H9 (cell line): ENCODE results near the gene SLC12A8. TPM values are rescaled to one million over a fixed set of nuclear protein-coding genes. Genes with fewer than 3 reads are reported as not detected.

ENCODE experiments used
- DNase-seq: peaks from one replicate; pipeline ENCODE4 v3.0.0-alpha.2; 2017
- H2AFZ ChIP-seq: one replicate; pipeline ENCODE4 v1.6.1; 2013; ENCODE audit warnings: mild to moderate bottlenecking, low read length, control low read depth, moderate library complexity
- H2AK5ac ChIP-seq: 2 replicates; pipeline ENCODE4 v1.6.1; 2013; ENCODE audit warnings: low read length, control low read depth, mixed read lengths; ENCODE audit not compliant: insufficient read length
- H2BK120ac ChIP-seq: one replicate; pipeline ENCODE4 v1.6.1; 2013; ENCODE audit warnings: low read depth, mild to moderate bottlenecking, low read length, control low read depth, inconsistent platforms; ENCODE audit not compliant: poor library complexity, severe bottlenecking
- H2BK12ac ChIP-seq: 2 replicates; pipeline ENCODE4 v1.6.1; 2013; ENCODE audit warnings: low read length, control low read depth, mixed read lengths, low read depth; ENCODE audit not compliant: insufficient read length
- H2BK15ac ChIP-seq: 2 replicates; pipeline ENCODE4 v1.6.1; 2013; ENCODE audit warnings: low read depth, low read length, control low read depth
- H2BK20ac ChIP-seq: one replicate; pipeline ENCODE4 v1.6.1; 2013; ENCODE audit warnings: low read depth, mild to moderate bottlenecking, low read length, control low read depth, inconsistent platforms; ENCODE audit not compliant: poor library complexity, severe bottlenecking
- H2BK5ac ChIP-seq: 2 replicates; pipeline ENCODE4 v1.6.1; 2013; ENCODE audit warnings: low read length, control low read depth, mixed read lengths; ENCODE audit not compliant: insufficient read length
- H3K14ac ChIP-seq: 2 replicates; pipeline ENCODE4 v1.6.1; 2013; ENCODE audit warnings: low read length, control low read depth; ENCODE audit not compliant: insufficient read depth
- H3K18ac ChIP-seq: 2 replicates; pipeline ENCODE4 v1.6.1; 2013; ENCODE audit warnings: low read depth, mild to moderate bottlenecking, mixed read lengths, low read length, control low read depth; ENCODE audit not compliant: insufficient read length
- H3K23ac ChIP-seq: 2 replicates; pipeline ENCODE4 v1.6.1; 2013; ENCODE audit warnings: low read length, control low read depth, mixed read lengths, low read depth; ENCODE audit not compliant: insufficient read length
- H3K23me2 ChIP-seq: 2 replicates; pipeline ENCODE4 v1.6.1; 2013; ENCODE audit warnings: low read depth, mild to moderate bottlenecking, mixed read lengths, low read length, control low read depth; ENCODE audit not compliant: insufficient read length, poor library complexity, severe bottlenecking
- H3K27ac ChIP-seq: 2 replicates; pipeline ENCODE4 v1.5.1; 2013; ENCODE audit warnings: low read length, control low read depth, mixed read lengths, low read depth; ENCODE audit not compliant: insufficient read length
- H3K27me3 ChIP-seq: 2 replicates; pipeline ENCODE4 v1.6.1; 2013; ENCODE audit warnings: low read length, control low read depth, inconsistent platforms; ENCODE audit not compliant: insufficient read depth
- H3K4ac ChIP-seq: 2 replicates; pipeline ENCODE4 v1.6.1; 2013; ENCODE audit warnings: low read depth, mild to moderate bottlenecking, control low read depth, inconsistent platforms, low read length, moderate library complexity
- H3K4me1 ChIP-seq: 2 replicates; pipeline ENCODE4 v1.6.1; 2013; ENCODE audit warnings: low read length, control low read depth, inconsistent platforms; ENCODE audit not compliant: insufficient read depth
- H3K4me2 ChIP-seq: 2 replicates; pipeline ENCODE4 v1.6.1; 2013; ENCODE audit warnings: low read length, control low read depth, mixed read lengths; ENCODE audit not compliant: insufficient read length, insufficient read depth
- H3K56ac ChIP-seq: 2 replicates; pipeline ENCODE4 v1.6.1; 2013; ENCODE audit warnings: low read depth, mild to moderate bottlenecking, mixed read lengths, low read length, control low read depth; ENCODE audit not compliant: insufficient read length
- H3K79me1 ChIP-seq: 2 replicates; pipeline ENCODE4 v1.6.1; 2013; ENCODE audit warnings: low read depth, mild to moderate bottlenecking, moderate library complexity, low read length, control low read depth, inconsistent platforms; ENCODE audit not compliant: insufficient read depth, poor library complexity, severe bottlenecking
- H3K79me2 ChIP-seq: 2 replicates; pipeline ENCODE4 v1.6.1; 2013; ENCODE audit warnings: low read length, control low read depth, inconsistent platforms; ENCODE audit not compliant: insufficient read depth
- H3K9ac ChIP-seq: 2 replicates; pipeline ENCODE4 v1.6.1; 2013; ENCODE audit warnings: low read length, control low read depth, mixed read lengths; ENCODE audit not compliant: insufficient read length; ENCODE audit errors: extremely low read depth
- H3K9me3 ChIP-seq: one replicate; pipeline ENCODE4 v1.6.1; 2013; ENCODE audit warnings: low read depth, low read length, inconsistent platforms; ENCODE audit not compliant: control insufficient read depth
- H3T11ph ChIP-seq: one replicate; pipeline ENCODE4 v1.6.1; 2013; ENCODE audit warnings: mild to moderate bottlenecking, low read length, control low read depth, inconsistent platforms
- H4K20me1 ChIP-seq: one replicate; pipeline ENCODE4 v1.6.1; 2013; ENCODE audit not compliant: control insufficient read depth, insufficient read length, insufficient read depth
- H4K5ac ChIP-seq: 2 replicates; pipeline ENCODE4 v1.6.1; 2013; ENCODE audit warnings: low read depth, mild to moderate bottlenecking, mixed read lengths, low read length, control low read depth; ENCODE audit not compliant: insufficient read length
- H4K8ac ChIP-seq: replicated peaks from 2 replicates; pipeline ENCODE4 v1.6.1; 2013; ENCODE audit warnings: low read length, control low read depth, mixed read lengths, low read depth; ENCODE audit not compliant: insufficient read length
- H4K91ac ChIP-seq: 2 replicates; pipeline ENCODE4 v1.6.1; 2013; ENCODE audit warnings: low read depth, mild to moderate bottlenecking, moderate library complexity, mixed read lengths, low read length, control low read depth; ENCODE audit not compliant: insufficient read length
- H3K27ac Mint-ChIP-seq, 3 experiments: 2 replicates in 2 of 3; 3 replicates in 1 of 3; pipeline ENCODE4 v1.8.0; 2020 to 2021; ENCODE audit warnings: mixed read lengths in 3 of 3, mild to moderate bottlenecking in 1 of 3, moderate library complexity in 1 of 3
- H3K27me3 Mint-ChIP-seq: 2 replicates; pipeline ENCODE4 v1.8.0; 2021; ENCODE audit warnings: low read depth, mild to moderate bottlenecking, moderate library complexity, mixed read lengths
- H3K36me3 Mint-ChIP-seq, 3 experiments: 2 replicates in 2 of 3; 3 replicates in 1 of 3; pipeline ENCODE4 v1.8.0; 2020 to 2021; ENCODE audit warnings: low read depth in 3 of 3, mixed read lengths in 3 of 3; ENCODE audit not compliant: insufficient read depth in 1 of 3
- H3K4me1 Mint-ChIP-seq, 2 experiments: 2 replicates each; pipeline ENCODE4 v1.8.0; 2020; ENCODE audit warnings: mixed read lengths in 2 of 2
- H3K4me3 Mint-ChIP-seq, 2 experiments: 2 replicates in 1 of 2; 3 replicates in 1 of 2; pipeline ENCODE4 v1.8.0; 2020 to 2021; ENCODE audit warnings: mild to moderate bottlenecking in 2 of 2, mixed read lengths in 2 of 2, moderate library complexity in 1 of 2
- H3K9me3 Mint-ChIP-seq, 2 experiments: 2 replicates in 1 of 2; 3 replicates in 1 of 2; pipeline ENCODE4 v1.8.0; 2020; ENCODE audit warnings: mild to moderate bottlenecking in 2 of 2, mixed read lengths in 2 of 2, moderate library complexity in 1 of 2
- WGBS: extraction: QIAGEN DNeasy Blood & Tissue Kit; methylation state at CpG from one replicate; pipeline ENCODE4 v1.1.7; 2013; ENCODE audit warnings: missing lambda C conversion rate, low lambda C conversion rate, mixed read lengths; ENCODE audit not compliant: insufficient read length; ENCODE audit errors: extremely low coverage; 5-methylcytosine and 5-hydroxymethylcytosine counted together
- total RNA-seq: library from RNA; stranded (reverse); gene quantifications from 2 replicates; pipeline ENCODE4 v1.2.1, GENCODE V29; 2021
- TF ChIP-seq, protein P1 (sequence below): fragments of 200-600 bp; sonication (generic); conservative IDR thresholded peaks from 3 replicates; pipeline ENCODE4 v1.8.0; 2021; ENCODE audit warnings: antibody characterized with exemption, mild to moderate bottlenecking

Gene SLC12A8
- total RNA-seq, 1 experiment from 2014 or later, result 8.2 TPM

DNA sequence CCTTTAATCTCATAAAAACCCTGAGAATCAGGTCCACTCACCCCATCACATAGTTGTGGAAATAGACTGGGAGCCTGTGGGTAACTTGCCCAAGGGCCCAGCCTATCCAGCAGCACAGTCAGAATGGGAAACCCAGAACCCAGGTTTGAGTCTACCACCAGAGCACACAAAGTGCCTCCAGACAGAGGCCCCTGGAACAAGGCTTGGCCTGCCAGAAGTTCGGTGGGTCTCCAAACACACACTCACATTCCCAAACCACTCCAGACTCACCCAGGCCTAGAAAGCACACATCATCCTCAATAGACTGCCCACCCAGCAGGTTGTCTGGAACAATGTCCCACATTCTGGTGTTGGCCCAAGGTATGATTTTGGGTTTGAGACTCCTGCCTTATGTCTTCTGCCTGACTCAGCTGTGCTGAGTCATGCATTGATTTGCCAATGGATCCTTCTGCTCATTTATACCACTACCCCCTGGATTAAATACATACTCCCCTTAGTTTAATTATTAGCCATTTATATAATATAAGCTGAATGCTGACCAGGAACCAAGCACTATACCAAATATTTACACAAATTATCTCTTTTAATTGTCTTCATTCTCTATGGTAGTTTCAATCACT, 4.5 kb downstream of the SLC12A8 start:
- peaks cover 5% of the 10 kb centered on the region for H3K23me2 ChIP-seq
- H2AK5ac ChIP-seq, result no peak overlapping the region
- no peak overlapping the region for H3K4me2 ChIP-seq
- no peak overlapping the region for H2BK5ac ChIP-seq
- no peak overlapping the region for H3K18ac ChIP-seq
- H3K79me1 ChIP-seq, result no peaks in the 10 kb centered on the region
- Mint-ChIP-seq H3K4me1 (peaks cover 11 to 13% of the 10 kb centered on the region in 2 experiments), H3K9me3 (no peaks in the 10 kb centered on the region), H3K27ac (no peak overlapping the region), H3K4me3 (no peak overlapping the region), H3K36me3 (peaks cover 0 to 6% (median 2%) of the 10 kb centered on the region in 3 experiments; a peak in 6 of 7 replicates), H3K27me3 (peaks cover 9% of the 10 kb centered on the region)
- no peak for DNase-seq
- no peaks in the 10 kb centered on the region for H3K9me3 ChIP-seq
- H3K14ac ChIP-seq, result no peak overlapping the region
- H3K23ac ChIP-seq, result no peak overlapping the region
- no peak overlapping the region for H4K8ac ChIP-seq
- no peak overlapping the region for H3K27ac ChIP-seq
- no peak overlapping the region for H4K5ac ChIP-seq
- no peak overlapping the region for H2BK15ac ChIP-seq
- no peak overlapping the region for H2AFZ ChIP-seq
- H3K4me1 ChIP-seq, result no peaks in the 10 kb centered on the region
- H3K4ac ChIP-seq, result no peak overlapping the region
- no peak overlapping the region for H4K91ac ChIP-seq
- H2BK12ac ChIP-seq, result no peak overlapping the region
- TF ChIP-seq, protein P1, sequence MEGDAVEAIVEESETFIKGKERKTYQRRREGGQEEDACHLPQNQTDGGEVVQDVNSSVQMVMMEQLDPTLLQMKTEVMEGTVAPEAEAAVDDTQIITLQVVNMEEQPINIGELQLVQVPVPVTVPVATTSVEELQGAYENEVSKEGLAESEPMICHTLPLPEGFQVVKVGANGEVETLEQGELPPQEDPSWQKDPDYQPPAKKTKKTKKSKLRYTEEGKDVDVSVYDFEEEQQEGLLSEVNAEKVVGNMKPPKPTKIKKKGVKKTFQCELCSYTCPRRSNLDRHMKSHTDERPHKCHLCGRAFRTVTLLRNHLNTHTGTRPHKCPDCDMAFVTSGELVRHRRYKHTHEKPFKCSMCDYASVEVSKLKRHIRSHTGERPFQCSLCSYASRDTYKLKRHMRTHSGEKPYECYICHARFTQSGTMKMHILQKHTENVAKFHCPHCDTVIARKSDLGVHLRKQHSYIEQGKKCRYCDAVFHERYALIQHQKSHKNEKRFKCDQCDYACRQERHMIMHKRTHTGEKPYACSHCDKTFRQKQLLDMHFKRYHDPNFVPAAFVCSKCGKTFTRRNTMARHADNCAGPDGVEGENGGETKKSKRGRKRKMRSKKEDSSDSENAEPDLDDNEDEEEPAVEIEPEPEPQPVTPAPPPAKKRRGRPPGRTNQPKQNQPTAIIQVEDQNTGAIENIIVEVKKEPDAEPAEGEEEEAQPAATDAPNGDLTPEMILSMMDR, result no peak
- no peak overlapping the region for H3K9ac ChIP-seq
- no peaks in the 10 kb centered on the region for H4K20me1 ChIP-seq
- H3K27me3 ChIP-seq, result no peaks in the 10 kb centered on the region
- H3K79me2 ChIP-seq, result peaks cover 1% of the 10 kb centered on the region; the same call in 1 of the 2 replicates
- no peak overlapping the region for H3K56ac ChIP-seq
- no peak overlapping the region for H2BK120ac ChIP-seq
- H3T11ph ChIP-seq, result no peak overlapping the region
- WGBS, result no CpG with 5 or more reads among the region's 1 CpG
- H2BK20ac ChIP-seq, result no peak overlapping the region
